ENCODE data around the gene SCN2A.
"Not testable (repeated sequence)": the region's sequence is repeated elsewhere in the genome, so short reads cannot be mapped to it uniquely, and the experiment has no call there.

The SCN2A gene

GRCh38 chr2:165251366-165251765, 12.2 kb downstream of the SCN2A start:
- no peak overlapping the region for H3K4me3 ChIP-seq (ENCODE audit: low read length in 2 of 2)
- no peak overlapping the region for H3K9ac ChIP-seq (ENCODE audit: low read length in 2 of 2)
- H3K27me3 ChIP-seq (ENCODE audit: control insufficient read depth in 1 of 2, insufficient read depth in 2 of 2, low read length in 2 of 2) = no peaks in the 10 kb centered on the region
- H3K36me3 ChIP-seq (ENCODE audit: control insufficient read depth in 2 of 2, insufficient read depth in 2 of 2, low read length in 2 of 2) = no peaks in the 10 kb centered on the region
- no peaks in the 10 kb centered on the region for H3K4me1 ChIP-seq (ENCODE audit: control insufficient read depth, insufficient read depth, low read length)
- H3K9me3 ChIP-seq (ENCODE audit: control insufficient read depth in 2 of 2, low read length in 2 of 2) = no peaks in the 10 kb centered on the region
- H3K27ac ChIP-seq (ENCODE audit: low read length) = no peak overlapping the region

DNA sequence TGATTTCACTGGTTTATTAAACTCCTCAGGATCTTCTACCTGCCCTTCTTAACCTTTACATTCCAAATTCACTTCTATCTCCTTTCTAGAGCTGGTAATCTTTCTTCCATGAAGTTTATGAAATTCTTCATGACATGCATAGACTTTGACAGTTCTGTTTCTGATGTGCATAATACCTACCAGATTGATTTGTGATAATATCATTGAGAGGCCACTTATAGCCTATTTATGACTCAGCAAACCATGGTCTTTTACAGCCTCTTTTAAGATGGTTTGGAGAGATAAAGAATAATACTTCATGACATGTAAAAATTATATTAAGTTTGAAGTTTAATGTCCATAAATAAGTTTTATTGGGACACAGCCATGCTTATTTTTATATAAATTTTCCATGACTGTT, 14.0 kb downstream of the SCN2A start:
- no peak overlapping the region for H3K27ac ChIP-seq (ENCODE audit: low read length)

GRCh38 chr2:165256618-165257017, 17.4 kb downstream of the SCN2A start:
- no peak overlapping the region for H3K9ac ChIP-seq (ENCODE audit: low read length in 2 of 2)
- H3K27ac ChIP-seq (ENCODE audit: low read length) = no peak overlapping the region
- no peak overlapping the region for H3K4me3 ChIP-seq (ENCODE audit: low read length in 2 of 2)
- H3K27me3 ChIP-seq (ENCODE audit: control insufficient read depth in 1 of 2, insufficient read depth in 2 of 2, low read length in 2 of 2) = no peaks in the 10 kb centered on the region
- no peaks in the 10 kb centered on the region for H3K9me3 ChIP-seq (ENCODE audit: control insufficient read depth in 2 of 2, low read length in 2 of 2)
- no peaks in the 10 kb centered on the region for H3K36me3 ChIP-seq (ENCODE audit: control insufficient read depth in 2 of 2, insufficient read depth in 2 of 2, low read length in 2 of 2)
- no peaks in the 10 kb centered on the region for H3K4me1 ChIP-seq (ENCODE audit: control insufficient read depth, insufficient read depth, low read length)

More for the DNA sequence above, 14.0 kb downstream of the SCN2A start:
- Histone ChIP-seq H3K27me3 (ENCODE audit: control insufficient read depth in 1 of 2, insufficient read depth in 2 of 2, low read length in 2 of 2) (no peaks in the 10 kb centered on the region), H3K9ac (ENCODE audit: low read length in 2 of 2) (no peak overlapping the region), H3K9me3 (ENCODE audit: control insufficient read depth in 2 of 2, low read length in 2 of 2) (no peaks in the 10 kb centered on the region), H3K36me3 (ENCODE audit: control insufficient read depth in 2 of 2, insufficient read depth in 2 of 2, low read length in 2 of 2) (no peaks in the 10 kb centered on the region), H3K4me1 (ENCODE audit: control insufficient read depth, insufficient read depth, low read length) (no peaks in the 10 kb centered on the region), H3K4me3 (ENCODE audit: low read length in 2 of 2) (no peak overlapping the region)

DNA sequence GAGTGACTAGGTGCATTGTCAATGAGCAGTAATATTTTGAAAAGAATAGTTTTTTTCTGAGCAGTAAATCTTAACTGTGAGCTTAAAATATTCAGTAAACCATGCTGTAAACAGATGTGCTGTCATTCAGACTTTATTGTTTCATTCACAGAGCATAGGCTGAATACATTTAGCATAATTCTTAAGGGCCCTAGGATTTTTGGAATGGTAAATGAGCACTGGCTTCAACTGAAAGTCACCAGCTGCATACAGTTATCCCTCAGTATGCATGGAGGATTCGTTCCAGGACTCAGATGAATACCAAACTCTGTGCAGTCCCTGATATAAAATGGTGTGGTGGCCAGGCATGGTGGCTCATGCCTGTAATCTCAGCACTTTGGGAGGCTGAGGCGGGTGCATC, 21.1 kb downstream of the SCN2A start:
- H3K4me1 ChIP-seq (ENCODE audit: control insufficient read depth, insufficient read depth, low read length); H3K9me3 ChIP-seq (ENCODE audit: control insufficient read depth in 2 of 2, low read length in 2 of 2); H3K9ac ChIP-seq (ENCODE audit: low read length in 2 of 2); H3K27me3 ChIP-seq (ENCODE audit: control insufficient read depth in 1 of 2, insufficient read depth in 2 of 2, low read length in 2 of 2); H3K4me3 ChIP-seq (ENCODE audit: low read length in 2 of 2); H3K36me3 ChIP-seq (ENCODE audit: control insufficient read depth in 2 of 2, insufficient read depth in 2 of 2, low read length in 2 of 2); H3K27ac ChIP-seq (ENCODE audit: low read length): not testable (repeated sequence)

DNA sequence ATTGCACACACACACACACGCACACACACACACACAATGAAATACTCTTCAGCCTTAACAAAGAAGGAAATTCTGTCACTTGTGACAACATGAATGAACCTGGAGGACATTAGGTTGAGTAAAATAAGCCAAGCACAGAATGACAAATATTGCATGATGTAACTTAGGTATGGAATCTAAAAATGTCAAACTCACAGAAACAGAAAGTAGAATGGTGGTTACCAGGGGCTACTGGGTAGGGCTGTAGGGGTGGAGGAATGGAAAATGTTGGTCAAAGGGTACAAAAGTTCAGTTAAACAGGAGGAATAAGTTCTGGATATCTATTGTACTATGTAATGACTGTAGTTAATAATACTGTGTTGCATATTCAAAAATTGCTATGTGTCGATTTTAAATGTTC, 29.5 kb downstream of the SCN2A start:
- H3K9ac ChIP-seq (ENCODE audit: low read length in 2 of 2) = no peak overlapping the region

GRCh38 chr2:165273176-165273575, 34.0 kb downstream of the SCN2A start:
- Histone ChIP-seq H3K27me3 (ENCODE audit: control insufficient read depth in 1 of 2, insufficient read depth in 2 of 2, low read length in 2 of 2) (no peaks in the 10 kb centered on the region), H3K4me1 (ENCODE audit: control insufficient read depth, insufficient read depth, low read length) (no peaks in the 10 kb centered on the region), H3K4me3 (ENCODE audit: low read length in 2 of 2) (no peak overlapping the region), H3K27ac (ENCODE audit: low read length) (no peak overlapping the region), H3K9ac (ENCODE audit: low read length in 2 of 2) (no peak overlapping the region), H3K36me3 (ENCODE audit: control insufficient read depth in 2 of 2, insufficient read depth in 2 of 2, low read length in 2 of 2) (no peaks in the 10 kb centered on the region), H3K9me3 (ENCODE audit: control insufficient read depth in 2 of 2, low read length in 2 of 2) (no peaks in the 10 kb centered on the region)

More for the DNA sequence above, 29.5 kb downstream of the SCN2A start:
- Histone ChIP-seq H3K4me3 (ENCODE audit: low read length in 2 of 2) (no peak overlapping the region), H3K27me3 (ENCODE audit: control insufficient read depth in 1 of 2, insufficient read depth in 2 of 2, low read length in 2 of 2) (no peaks in the 10 kb centered on the region), H3K27ac (ENCODE audit: low read length) (no peak overlapping the region), H3K4me1 (ENCODE audit: control insufficient read depth, insufficient read depth, low read length) (no peaks in the 10 kb centered on the region), H3K36me3 (ENCODE audit: control insufficient read depth in 2 of 2, insufficient read depth in 2 of 2, low read length in 2 of 2) (no peaks in the 10 kb centered on the region), H3K9me3 (ENCODE audit: control insufficient read depth in 2 of 2, low read length in 2 of 2) (no peaks in the 10 kb centered on the region)

- H3K9ac ChIP-seq (ENCODE audit: low read length in 2 of 2) = no peak overlapping the region
- H3K9me3 ChIP-seq (ENCODE audit: control insufficient read depth in 2 of 2, low read length in 2 of 2) = no peaks in the 10 kb centered on the region
- no peak overlapping the region for H3K4me3 ChIP-seq (ENCODE audit: low read length in 2 of 2)
- no peaks in the 10 kb centered on the region for H3K4me1 ChIP-seq (ENCODE audit: control insufficient read depth, insufficient read depth, low read length)
- H3K27me3 ChIP-seq (ENCODE audit: control insufficient read depth in 1 of 2, insufficient read depth in 2 of 2, low read length in 2 of 2) = no peaks in the 10 kb centered on the region
- no peaks in the 10 kb centered on the region for H3K36me3 ChIP-seq (ENCODE audit: control insufficient read depth in 2 of 2, insufficient read depth in 2 of 2, low read length in 2 of 2)
- H3K27ac ChIP-seq (ENCODE audit: low read length) = no peak overlapping the region
Measured at GRCh38 chr2:165274698-165275097, 35.5 kb downstream of the SCN2A start.

DNA sequence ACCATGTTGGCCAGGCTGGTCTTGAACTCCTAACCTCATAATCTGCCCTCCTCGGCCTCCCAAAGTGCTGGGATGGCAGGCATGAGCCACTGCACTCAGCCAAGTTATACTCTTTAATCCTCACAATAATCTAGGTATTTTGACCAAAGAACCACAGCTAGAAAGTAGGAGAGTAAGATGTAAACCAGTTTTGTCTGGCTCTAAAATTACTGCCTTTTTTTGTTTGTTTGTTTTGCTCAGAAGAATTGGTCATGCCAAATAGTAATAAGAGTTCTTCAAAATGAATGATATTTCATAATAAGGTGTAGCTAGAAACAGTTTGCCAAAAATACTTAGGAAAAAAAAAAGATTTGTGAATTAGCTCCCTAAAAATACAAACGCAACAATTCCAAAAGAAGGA, 36.7 kb downstream of the SCN2A start:
- no peak overlapping the region for H3K27ac ChIP-seq (ENCODE audit: low read length)

GRCh38 chr2:165277295-165277694, 38.1 kb downstream of the SCN2A start:
- Histone ChIP-seq H3K9ac (ENCODE audit: low read length in 2 of 2) (no peak overlapping the region), H3K36me3 (ENCODE audit: control insufficient read depth in 2 of 2, insufficient read depth in 2 of 2, low read length in 2 of 2) (no peaks in the 10 kb centered on the region), H3K9me3 (ENCODE audit: control insufficient read depth in 2 of 2, low read length in 2 of 2) (no peaks in the 10 kb centered on the region), H3K27me3 (ENCODE audit: control insufficient read depth in 1 of 2, insufficient read depth in 2 of 2, low read length in 2 of 2) (no peaks in the 10 kb centered on the region), H3K4me3 (ENCODE audit: low read length in 2 of 2) (no peak overlapping the region), H3K4me1 (ENCODE audit: control insufficient read depth, insufficient read depth, low read length) (no peaks in the 10 kb centered on the region), H3K27ac (ENCODE audit: low read length) (no peak overlapping the region)

More for the DNA sequence above, 36.7 kb downstream of the SCN2A start:
- no peaks in the 10 kb centered on the region for H3K9me3 ChIP-seq (ENCODE audit: control insufficient read depth in 2 of 2, low read length in 2 of 2)
- no peak overlapping the region for H3K4me3 ChIP-seq (ENCODE audit: low read length in 2 of 2)
- no peak overlapping the region for H3K9ac ChIP-seq (ENCODE audit: low read length in 2 of 2)
- H3K36me3 ChIP-seq (ENCODE audit: control insufficient read depth in 2 of 2, insufficient read depth in 2 of 2, low read length in 2 of 2) = no peaks in the 10 kb centered on the region
- no peaks in the 10 kb centered on the region for H3K27me3 ChIP-seq (ENCODE audit: control insufficient read depth in 1 of 2, insufficient read depth in 2 of 2, low read length in 2 of 2)
- no peaks in the 10 kb centered on the region for H3K4me1 ChIP-seq (ENCODE audit: control insufficient read depth, insufficient read depth, low read length)

- no peaks in the 10 kb centered on the region for H3K4me1 ChIP-seq (ENCODE audit: control insufficient read depth, insufficient read depth, low read length)
- no peak overlapping the region for H3K9ac ChIP-seq (ENCODE audit: low read length in 2 of 2)
- H3K36me3 ChIP-seq (ENCODE audit: control insufficient read depth in 2 of 2, insufficient read depth in 2 of 2, low read length in 2 of 2) = no peaks in the 10 kb centered on the region
- H3K9me3 ChIP-seq (ENCODE audit: control insufficient read depth in 2 of 2, low read length in 2 of 2) = no peaks in the 10 kb centered on the region
- H3K27me3 ChIP-seq (ENCODE audit: control insufficient read depth in 1 of 2, insufficient read depth in 2 of 2, low read length in 2 of 2) = no peaks in the 10 kb centered on the region
- no peak overlapping the region for H3K4me3 ChIP-seq (ENCODE audit: low read length in 2 of 2)
- H3K27ac ChIP-seq (ENCODE audit: low read length) = no peak overlapping the region
Measured at GRCh38 chr2:165277860-165278656, 38.8 kb downstream of the SCN2A start.

DNA sequence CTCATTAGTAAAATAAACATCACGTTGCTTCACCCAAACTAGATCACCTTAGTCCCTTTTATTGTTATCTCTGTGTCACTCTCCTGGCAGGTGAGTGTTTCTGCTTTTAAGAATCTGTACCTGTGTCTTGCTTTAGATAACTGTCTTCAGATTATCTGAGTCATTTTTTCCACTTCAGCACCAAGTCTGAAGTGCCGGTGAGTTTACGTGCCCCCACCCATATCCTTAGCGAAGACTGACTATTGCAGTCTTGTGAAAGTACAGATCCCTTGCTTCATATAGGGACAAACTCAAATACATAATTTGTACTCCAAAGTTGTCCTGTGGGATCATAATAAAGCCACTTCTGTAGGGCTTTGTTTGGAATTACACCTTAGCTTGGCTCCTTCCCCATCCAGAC, 41.1 kb downstream of the SCN2A start:
- no peak overlapping the region for H3K9ac ChIP-seq (ENCODE audit: low read length in 2 of 2)
- H3K9me3 ChIP-seq (ENCODE audit: control insufficient read depth in 2 of 2, low read length in 2 of 2) = no peaks in the 10 kb centered on the region
- H3K36me3 ChIP-seq (ENCODE audit: control insufficient read depth in 2 of 2, insufficient read depth in 2 of 2, low read length in 2 of 2) = no peaks in the 10 kb centered on the region
- H3K4me3 ChIP-seq (ENCODE audit: low read length in 2 of 2) = no peak overlapping the region
- no peaks in the 10 kb centered on the region for H3K4me1 ChIP-seq (ENCODE audit: control insufficient read depth, insufficient read depth, low read length)
- H3K27ac ChIP-seq (ENCODE audit: low read length) = no peak overlapping the region
- no peaks in the 10 kb centered on the region for H3K27me3 ChIP-seq (ENCODE audit: control insufficient read depth in 1 of 2, insufficient read depth in 2 of 2, low read length in 2 of 2)
